GM19397 (cell line): ENCODE measurements around the gene MOSPD3.
"Not testable (repeated sequence)": the region's sequence is repeated elsewhere in the genome, so short reads cannot be mapped to it uniquely, and the experiment has no call there.

Experiments
- ATAC-seq: cut with Tn5 transposase; IDR thresholded peaks from one replicate; pipeline ENCODE4 v1.9.1; 2021; ENCODE audit warnings: mild to moderate bottlenecking, moderate library complexity; ENCODE audit not compliant: unreplicated experiment

MOSPD3 gene

GRCh38 chr7:100662194-100662776, 49.9 kb downstream of the MOSPD3 start:
- ATAC-seq = not testable (repeated sequence)
